ENCODE measurements around the gene WDFY2. TPM values are rescaled to one million over a fixed set of nuclear protein-coding genes. Genes with fewer than 3 reads are reported as not detected.
A peak's percentile ranks its signal among the peaks of the same experiment; 100 is the strongest.

Gene WDFY2
- total and polyA plus RNA-seq, 12 donors: 2.4 to 7.5 (median 5.5) TPM

GRCh38 chr13:51728972-51729371, 144.7 kb downstream of the WDFY2 start:
- H3K4me3 ChIP-seq: no peak overlapping the region
- 90% methylated on average over 10 of the region's 10 CpGs for WGBS, 2 donors
- TF ChIP-seq CTCF (IDR thresholded peaks at IDR 0.05): no peak
- peak overlapping the region in 1 of 10 donors; percentile 71 for H3K27ac ChIP-seq
- H3K9me3 ChIP-seq: no peaks in the 10 kb centered on the region
- ATAC-seq (no peak), DNase-seq (no peak)
- no peaks in the 10 kb centered on the region for H3K27me3 ChIP-seq
- H3K36me3 ChIP-seq: peaks cover 0 to 32% (median 0%) of the 10 kb centered on the region in 9 donors
- H3K4me1 ChIP-seq: peaks cover 0 to 57% (median 27%) of the 10 kb centered on the region in 9 donors
- intact Hi-C loops (cut with DNase I): loop anchor here in 6 of 10 donors (5.0 to 10.0 kb wide), 7 partner anchors 114 to 277 kb away; partner anchors contain the start of genes INTS6 (in 2 of the 6) and WDFY2 (in 2 of the 6)

GRCh38 chr13:51729866-51730553, 145.7 kb downstream of the WDFY2 start:
- H3K27ac ChIP-seq: peak overlapping the region; percentile 19 to 80 (median 58)

GRCh38 chr13:51730927-51731326, 146.7 kb downstream of the WDFY2 start:
- Histone ChIP-seq H3K27ac (peak overlapping the region in 8 of 10 donors; percentile 19 to 80 (median 60)), H3K4me1 (peaks cover 0 to 54% (median 27%) of the 10 kb centered on the region in 9 donors), H3K36me3 (peaks cover 0 to 42% (median 0%) of the 10 kb centered on the region in 9 donors), H3K9me3 (no peaks in the 10 kb centered on the region), H3K27me3 (no peaks in the 10 kb centered on the region), H3K4me3 (no peak overlapping the region)
- DNase-seq: no peak
- 97 to 100% methylated on average over 1 of the region's 1 CpG for WGBS, 2 donors
- intact Hi-C loops (cut with DNase I): loop anchor here in 9 of 10 donors (2.0 to 10.0 kb wide), 10 partner anchors 144 to 299 kb away; partner anchors contain the start of genes INTS6 (in 3 of the 9) and WDFY2 (in 3 of the 9)
- TF ChIP-seq CTCF (IDR thresholded peaks at IDR 0.05): no peak
- ATAC-seq: no peak

More at GRCh38 chr13:51729866-51730553, 145.7 kb downstream of the WDFY2 start:
- Histone ChIP-seq H3K4me3 (peak overlapping the region in 1 of 10 donors; percentile 6), H3K9me3 (no peaks in the 10 kb centered on the region), H3K4me1 (peaks cover 0 to 56% (median 27%) of the 10 kb centered on the region in 9 donors), H3K27me3 (no peaks in the 10 kb centered on the region), H3K36me3 (peaks cover 0 to 39% (median 0%) of the 10 kb centered on the region in 9 donors)
- peak; percentile 43 to 80 (median 64) for ATAC-seq
- no peak for TF ChIP-seq CTCF (IDR thresholded peaks at IDR 0.05)
- DNase-seq: no peak
- intact Hi-C loops (cut with DNase I): loop anchor here (2.0 to 10.0 kb wide), 13 partner anchors 115 to 298 kb away; partner anchors contain the start of genes INTS6 (in 5 of the 10) and WDFY2 (in 5 of the 10)
- WGBS, 2 donors: 62 to 67% methylated on average over 11 of the region's 11 CpGs

GRCh38 chr13:51731759-51732158, 147.5 kb downstream of the WDFY2 start:
- WGBS, 2 donors: 51 to 68% methylated on average over 4 of the region's 4 CpGs
- no peak for DNase-seq
- H3K4me3 ChIP-seq: no peak overlapping the region
- TF ChIP-seq CTCF (IDR thresholded peaks at IDR 0.05): peak; percentile 6 to 68 (median 45)
- H3K27ac ChIP-seq: peak overlapping the region in 3 of 10 donors; percentile 34 to 71 (median 59)
- peaks cover 0 to 40% (median 0%) of the 10 kb centered on the region in 9 donors for H3K36me3 ChIP-seq
- no peaks in the 10 kb centered on the region for H3K9me3 ChIP-seq
- intact Hi-C loops (cut with DNase I): loop anchor here in 9 of 10 donors (2.0 to 10.0 kb wide), 10 partner anchors 144 to 299 kb away; partner anchors contain the start of genes INTS6 (in 3 of the 9) and WDFY2 (in 3 of the 9)
- H3K27me3 ChIP-seq: no peaks in the 10 kb centered on the region
- ATAC-seq: peak in 7 of 8 donors; percentile 12 to 50 (median 41)
- H3K4me1 ChIP-seq: peaks cover 0 to 46% (median 21%) of the 10 kb centered on the region in 9 donors
